GM18861 (cell line): ENCODE results near the gene FGF14.
A peak's percentile ranks its signal among the peaks of the same experiment; 100 is the strongest.

ENCODE experiments used
- ATAC-seq: cut with Tn5 transposase; IDR thresholded peaks from one replicate; pipeline ENCODE4 v1.9.1; 2021; ENCODE audit not compliant: unreplicated experiment

Gene FGF14

GRCh38 chr13:102311901-102312300, 89.9 kb downstream of the FGF14 start:
- peak; percentile 89 for ATAC-seq

DNA sequence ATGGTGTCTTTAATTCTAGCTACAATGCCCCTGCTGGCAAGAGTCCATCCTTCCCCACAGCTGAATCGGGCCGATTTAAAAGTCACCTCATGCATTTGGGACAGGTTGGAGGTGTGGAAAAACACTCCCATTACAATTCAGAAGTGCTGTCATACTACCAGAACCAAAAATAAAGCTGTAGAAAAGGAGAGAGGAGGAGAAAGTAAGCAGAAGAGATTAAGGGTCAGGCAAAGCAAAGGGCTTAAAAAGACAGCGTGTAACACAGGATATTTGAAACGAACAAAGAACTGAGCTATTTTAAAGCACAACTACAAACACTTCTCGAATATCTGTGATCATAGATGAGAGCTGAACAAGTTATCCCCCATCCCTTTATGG, 90.4 kb downstream of the FGF14 start:
- no peak for ATAC-seq

DNA sequence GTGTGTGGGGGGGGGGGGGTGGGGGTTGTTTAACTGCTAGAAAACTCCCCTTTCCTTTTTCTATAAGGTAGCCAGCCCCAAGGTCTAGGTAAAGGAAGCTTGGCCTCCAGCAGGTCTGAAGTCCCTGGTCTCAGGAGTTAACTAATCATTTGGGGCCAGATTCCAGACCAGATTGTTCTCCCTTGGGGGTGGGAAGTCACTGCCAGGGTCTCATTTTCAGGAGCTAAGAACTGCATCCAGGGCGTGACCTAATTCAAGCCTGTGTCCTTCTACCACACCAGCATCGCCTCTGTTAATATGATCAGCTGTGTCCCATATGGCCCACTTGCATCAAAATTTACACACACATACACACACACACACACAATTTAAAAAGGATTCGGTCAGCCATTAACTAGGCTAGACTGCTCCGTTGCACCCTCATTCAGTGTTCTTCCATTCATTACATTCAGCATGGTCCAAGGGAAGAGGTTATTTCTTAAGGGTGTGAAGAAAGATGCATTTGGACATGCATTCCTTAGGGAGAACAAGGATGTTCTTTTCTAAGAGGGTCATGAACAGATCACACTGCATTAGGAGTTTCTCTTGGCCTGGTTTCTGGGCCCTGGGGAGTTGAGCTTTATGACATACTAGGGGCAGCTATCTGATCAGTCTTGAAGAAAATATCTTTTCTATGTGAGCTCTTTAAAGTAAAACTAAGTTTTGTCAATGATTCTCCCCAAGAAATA, 91.0 kb downstream of the FGF14 start:
- no peak for ATAC-seq

DNA sequence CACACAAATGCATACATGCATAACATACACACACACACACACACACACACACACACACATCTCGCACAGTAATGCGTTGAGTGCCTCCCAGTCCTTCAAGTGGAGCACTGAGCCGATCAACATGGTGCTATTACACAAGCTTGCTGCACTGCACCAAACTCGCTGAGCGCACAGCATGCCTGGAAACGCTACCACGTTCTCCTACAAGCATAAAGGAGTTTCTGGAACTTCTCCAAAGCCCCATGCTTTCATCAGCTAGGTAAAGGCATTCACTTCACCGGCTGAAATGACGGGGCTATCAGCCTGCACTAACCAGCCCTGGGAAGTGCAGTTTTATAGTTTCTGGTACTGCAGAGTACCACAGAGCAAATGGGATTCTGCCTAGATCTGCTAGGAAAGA, 92.7 kb downstream of the FGF14 start:
- ATAC-seq = no peak

- ATAC-seq = no peak
These were observed 99.3 kb downstream of the FGF14 start for GRCh38 chr13:102302534-102302933.

DNA sequence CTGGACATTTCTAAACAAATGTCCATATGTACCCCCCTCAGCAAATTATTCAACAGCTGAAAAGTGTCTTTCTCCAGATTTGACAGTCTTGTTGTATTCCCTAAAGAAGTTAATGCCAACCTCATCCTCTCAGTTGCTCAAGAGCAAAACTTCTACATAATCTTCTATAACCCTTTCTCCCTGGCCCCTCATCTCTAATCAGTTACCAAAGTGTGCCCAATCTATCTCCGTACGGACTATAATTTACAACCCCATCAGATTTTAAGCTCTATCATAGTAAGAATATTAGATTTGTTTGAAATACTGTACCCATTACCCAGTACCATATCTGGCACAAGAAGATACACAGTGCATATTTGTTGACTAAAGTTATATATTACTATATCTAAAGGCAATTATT, 101.5 kb downstream of the FGF14 start:
- ATAC-seq = no peak

DNA sequence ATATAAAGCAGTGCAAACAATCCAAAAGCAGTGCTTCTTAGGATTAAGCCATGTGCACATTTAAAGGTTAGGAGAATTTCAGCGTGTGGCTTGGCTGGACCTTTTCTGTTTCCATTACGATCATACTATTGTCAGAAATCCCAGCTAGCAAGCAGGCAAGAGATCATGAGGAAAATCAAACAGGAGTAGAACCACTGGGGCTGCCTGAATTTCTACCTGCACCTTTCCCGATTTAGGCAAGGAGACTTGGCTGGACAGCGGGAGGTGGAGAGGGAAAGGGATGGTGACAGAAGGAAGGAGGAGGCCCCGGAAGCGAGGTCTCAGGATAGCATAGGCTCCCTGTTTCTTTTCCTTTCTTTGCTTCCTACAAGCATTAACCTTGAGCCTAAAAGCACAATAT, 102.5 kb downstream of the FGF14 start:
- no peak for ATAC-seq

DNA sequence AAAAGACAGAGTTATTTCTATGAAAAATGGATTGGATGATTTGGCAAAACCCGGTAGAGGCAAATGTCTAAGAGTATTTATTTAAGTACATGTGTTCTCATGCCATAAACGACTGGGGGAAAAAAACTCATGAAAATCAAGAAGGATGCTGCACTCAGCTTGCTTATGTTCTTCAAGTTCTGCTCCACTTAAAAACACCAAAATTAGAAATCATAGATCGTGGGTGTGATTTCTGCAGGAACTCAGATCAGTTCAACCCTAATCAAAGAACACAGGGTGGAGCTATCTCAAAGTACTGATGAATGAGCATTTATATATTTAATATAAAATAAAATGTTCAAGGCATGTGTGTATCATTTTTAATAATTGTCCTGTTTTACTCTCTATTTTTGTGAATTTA, 103.8 kb downstream of the FGF14 start:
- no peak for ATAC-seq

DNA sequence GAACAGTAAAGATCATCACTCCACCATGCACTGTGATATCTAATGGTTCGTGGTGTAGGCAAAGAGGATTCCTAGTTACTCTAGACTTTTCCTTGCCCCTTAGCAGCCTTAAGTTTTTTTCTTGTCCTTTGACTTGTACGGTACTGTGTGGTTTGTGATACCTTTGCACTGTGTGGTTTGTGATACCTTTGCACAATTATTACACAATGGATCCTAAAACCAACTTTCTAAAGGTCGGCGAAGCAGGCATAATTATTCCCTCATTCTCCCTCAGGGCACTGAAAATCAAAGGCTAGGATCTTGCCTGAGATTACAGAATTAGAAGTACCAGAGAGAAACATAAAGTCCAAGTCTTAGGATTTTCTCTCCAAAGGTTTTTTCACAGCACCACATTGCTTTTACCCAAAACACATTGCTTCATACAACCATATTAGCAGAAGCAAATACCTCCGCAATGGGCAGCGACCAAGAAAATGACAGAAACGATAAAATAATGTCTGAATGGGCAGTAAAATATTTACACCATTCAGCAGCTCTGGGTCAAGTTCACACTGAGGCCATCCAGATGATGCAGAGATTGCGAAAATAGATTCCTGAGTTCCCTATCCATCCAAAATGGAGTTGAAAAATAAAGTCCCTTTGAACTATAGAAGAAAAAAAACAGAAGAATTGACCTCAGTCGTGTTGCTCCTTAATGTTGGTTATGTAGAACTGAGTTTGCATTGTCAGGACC, 106.4 kb downstream of the FGF14 start:
- no peak for ATAC-seq

DNA sequence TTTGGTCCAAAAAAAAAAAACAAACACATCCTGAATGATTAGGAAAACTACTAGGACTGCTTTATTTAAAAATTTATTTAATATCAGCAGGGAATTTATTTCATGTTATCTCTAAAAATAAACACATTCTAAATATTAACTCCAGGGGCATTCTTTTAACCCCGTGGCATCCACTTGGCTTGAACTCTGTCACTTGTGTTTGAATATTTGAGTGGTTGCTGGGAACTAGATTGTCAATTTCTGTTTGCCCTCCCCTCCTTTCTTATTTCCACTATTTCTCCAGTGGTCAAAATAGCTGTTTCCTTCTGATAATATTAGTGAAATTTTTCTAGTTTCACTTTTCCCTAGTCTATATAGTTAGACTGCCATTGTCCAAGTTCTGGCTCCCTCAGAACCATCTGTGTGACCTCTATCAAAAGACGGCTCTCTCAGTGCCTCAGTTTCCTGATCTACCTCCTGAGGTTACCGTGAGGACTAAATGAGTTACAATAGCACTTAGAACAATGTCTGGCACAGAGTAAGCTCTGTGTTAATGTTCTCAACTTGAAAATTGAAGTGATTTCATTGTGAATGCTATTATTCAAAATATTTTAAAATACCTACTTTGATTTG, 107.3 kb downstream of the FGF14 start:
- ATAC-seq = no peak

GRCh38 chr13:102293723-102294122, 108.1 kb downstream of the FGF14 start:
- no peak for ATAC-seq

DNA sequence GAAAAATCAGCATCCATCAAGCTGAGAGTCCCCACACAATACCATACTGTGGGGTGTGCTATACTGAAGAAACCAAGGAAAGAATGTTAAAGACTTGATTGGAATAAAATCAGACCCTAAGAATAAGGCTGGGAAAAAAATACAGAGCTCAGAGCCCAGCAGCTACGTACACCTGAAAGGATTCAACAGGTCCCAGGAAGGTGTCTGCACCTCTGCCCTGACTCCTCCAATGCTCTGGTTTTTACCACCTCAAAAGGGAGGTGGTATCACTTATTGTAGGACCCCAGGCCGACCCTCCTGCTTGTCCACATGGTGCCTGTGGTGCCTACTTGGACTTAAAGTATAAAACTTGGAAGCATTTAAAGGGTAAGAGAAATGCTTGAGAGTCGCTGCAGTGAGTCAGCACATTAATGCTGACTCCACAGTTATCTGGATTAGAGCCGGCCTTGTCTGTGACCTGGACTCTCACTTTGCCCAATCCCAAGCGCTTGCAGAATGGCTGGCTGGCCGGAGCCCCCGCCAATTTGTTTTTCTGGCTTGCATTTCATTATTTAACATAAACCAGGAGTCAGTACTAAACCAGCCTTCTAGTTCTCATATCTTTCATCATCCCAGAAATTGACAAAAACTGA, 110.1 kb downstream of the FGF14 start:
- no peak for ATAC-seq

- no peak for ATAC-seq
These were observed 112.2 kb downstream of the FGF14 start for GRCh38 chr13:102289606-102290005.

GRCh38 chr13:102286326-102286725, 115.5 kb downstream of the FGF14 start:
- ATAC-seq = no peak

- ATAC-seq = no peak
These were observed 121.5 kb downstream of the FGF14 start for GRCh38 chr13:102280366-102280765.

GRCh38 chr13:102277286-102277685, 124.6 kb downstream of the FGF14 start:
- no peak for ATAC-seq

DNA sequence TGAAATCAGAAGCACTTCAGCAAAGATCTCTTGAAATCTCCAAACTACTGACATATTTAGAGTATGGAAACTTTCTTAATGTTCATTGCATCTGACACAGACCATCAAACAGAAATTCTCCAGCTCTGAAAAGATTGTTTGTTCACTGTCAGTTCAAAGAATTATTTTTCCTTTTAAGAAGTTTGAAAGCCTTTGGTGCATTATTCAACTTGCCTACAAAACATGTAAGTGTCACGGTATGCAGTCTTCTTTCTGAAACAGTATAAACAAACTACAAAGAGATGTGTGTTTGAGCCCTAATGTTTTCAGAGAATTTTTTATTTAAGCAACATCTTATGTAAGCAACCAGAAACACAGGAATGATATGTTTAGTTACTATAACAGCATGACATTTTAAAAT, 125.4 kb downstream of the FGF14 start:
- ATAC-seq = no peak

- no peak for ATAC-seq
These were observed 125.9 kb downstream of the FGF14 start for GRCh38 chr13:102275969-102276368.

GRCh38 chr13:102273111-102273510, 128.7 kb downstream of the FGF14 start:
- no peak for ATAC-seq

DNA sequence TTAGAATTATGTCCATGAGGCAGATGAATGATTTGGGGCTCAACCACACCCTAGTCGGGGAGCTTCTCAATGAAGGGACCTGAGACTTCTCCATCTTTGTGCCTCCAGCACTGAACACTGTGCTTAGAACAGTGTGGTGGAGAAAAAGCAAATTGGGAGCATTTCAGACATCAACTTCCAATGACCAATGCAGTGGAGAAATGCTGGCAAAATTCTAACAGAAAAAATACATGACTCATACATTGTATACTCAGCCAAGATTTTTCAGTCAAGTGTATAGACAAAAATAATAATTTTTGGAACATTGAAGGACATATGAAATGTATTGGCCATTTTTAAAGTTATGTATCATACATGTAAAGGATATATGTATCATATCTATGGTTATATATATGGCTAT, 134.7 kb downstream of the FGF14 start:
- no peak for ATAC-seq

DNA sequence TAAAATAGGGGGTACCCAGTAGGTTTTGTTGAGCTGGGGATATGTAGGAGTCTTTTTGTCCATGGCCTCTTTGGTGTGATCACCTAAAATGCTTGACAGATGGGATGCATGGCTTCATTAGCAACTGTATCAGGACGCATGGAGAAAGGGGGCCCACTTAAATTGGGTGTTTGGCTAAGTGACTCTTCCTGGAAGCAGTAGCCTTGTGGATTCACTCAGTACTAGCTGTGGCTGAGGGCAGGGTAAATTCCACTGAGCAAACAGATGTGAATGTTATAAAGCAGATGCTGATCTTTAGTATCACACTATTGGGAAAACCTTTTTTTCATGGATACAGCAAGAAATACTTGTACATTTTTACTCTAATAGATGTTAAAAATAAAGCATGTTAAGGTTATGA, 140.0 kb downstream of the FGF14 start:
- no peak for ATAC-seq

- no peak for ATAC-seq
These were observed 140.5 kb downstream of the FGF14 start for GRCh38 chr13:102261316-102261715.
